ENCODE measurements around the gene HDDC3.

GRCh38 chr15:90903733-90904536 is 28.4 kb downstream of the HDDC3 start:
- TF ChIP-seq, protein P1, sequence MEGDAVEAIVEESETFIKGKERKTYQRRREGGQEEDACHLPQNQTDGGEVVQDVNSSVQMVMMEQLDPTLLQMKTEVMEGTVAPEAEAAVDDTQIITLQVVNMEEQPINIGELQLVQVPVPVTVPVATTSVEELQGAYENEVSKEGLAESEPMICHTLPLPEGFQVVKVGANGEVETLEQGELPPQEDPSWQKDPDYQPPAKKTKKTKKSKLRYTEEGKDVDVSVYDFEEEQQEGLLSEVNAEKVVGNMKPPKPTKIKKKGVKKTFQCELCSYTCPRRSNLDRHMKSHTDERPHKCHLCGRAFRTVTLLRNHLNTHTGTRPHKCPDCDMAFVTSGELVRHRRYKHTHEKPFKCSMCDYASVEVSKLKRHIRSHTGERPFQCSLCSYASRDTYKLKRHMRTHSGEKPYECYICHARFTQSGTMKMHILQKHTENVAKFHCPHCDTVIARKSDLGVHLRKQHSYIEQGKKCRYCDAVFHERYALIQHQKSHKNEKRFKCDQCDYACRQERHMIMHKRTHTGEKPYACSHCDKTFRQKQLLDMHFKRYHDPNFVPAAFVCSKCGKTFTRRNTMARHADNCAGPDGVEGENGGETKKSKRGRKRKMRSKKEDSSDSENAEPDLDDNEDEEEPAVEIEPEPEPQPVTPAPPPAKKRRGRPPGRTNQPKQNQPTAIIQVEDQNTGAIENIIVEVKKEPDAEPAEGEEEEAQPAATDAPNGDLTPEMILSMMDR (IDR thresholded peaks at IDR 0.05 in 4 of 5, conservative IDR thresholded peaks at IDR 0.05 in 1 of 5), result no peak
- no peak for TF ChIP-seq POLR2A (IDR thresholded peaks at IDR 0.05)

All from gastrocnemius medialis (tissue), 4 donors.